Natural killer cell (primary cell): ENCODE results near the gene SFRP2. TPM values are rescaled to one million over a fixed set of nuclear protein-coding genes. Genes with fewer than 3 reads are reported as not detected.

Source experiments
- ATAC-seq, 3 donors: fragments of 150-1000 bp in 2 of 3; fragments of 200-7000 bp in 1 of 3; cut with Tn5 transposase; 1 replicate in 1 of 3; 2 replicates in 2 of 3; pipeline ENCODE4 v1.10.0; 2021; ENCODE audit warnings: mild to moderate bottlenecking in 2 of 3, moderate library complexity in 2 of 3
- DNase-seq, 2 donors: peaks; one replicate each; pipeline versions ENCODE4 v3.0.0 to v3.0.0-alpha.2; 2013 to 2021; ENCODE audit warnings: mixed read lengths in 1 of 2
- H3K27ac ChIP-seq: one replicate; pipeline ENCODE4 v1.5.1; 2013; ENCODE audit warnings: mild to moderate bottlenecking, low read length
- H3K27me3 ChIP-seq: one replicate; pipeline ENCODE4 v1.6.1; 2013; ENCODE audit warnings: low read length; ENCODE audit not compliant: control insufficient read depth, insufficient read depth
- H3K36me3 ChIP-seq: one replicate; pipeline ENCODE4 v1.6.1; 2013; ENCODE audit warnings: low read length; ENCODE audit not compliant: control insufficient read depth, insufficient read depth
- H3K4me1 ChIP-seq: one replicate; pipeline ENCODE4 v1.6.1; 2013; ENCODE audit warnings: low read length; ENCODE audit not compliant: control insufficient read depth, insufficient read depth
- H3K4me3 ChIP-seq: one replicate; pipeline ENCODE4 v1.5.1; 2013; ENCODE audit warnings: low read length
- H3K9me3 ChIP-seq: one replicate; pipeline ENCODE4 v1.6.1; 2013; ENCODE audit warnings: low read length; ENCODE audit not compliant: control insufficient read depth, insufficient read depth
- H3K27ac Mint-ChIP-seq, 2 donors: one replicate each; pipeline ENCODE4 v1.8.0; 2022; ENCODE audit warnings: mild to moderate bottlenecking in 2 of 2, mixed read lengths in 2 of 2, moderate library complexity in 1 of 2
- H3K27me3 Mint-ChIP-seq, 2 donors: one replicate each; pipeline ENCODE4 v1.8.0; 2022; ENCODE audit warnings: low read depth in 2 of 2, mixed read lengths in 2 of 2
- H3K36me3 Mint-ChIP-seq: one replicate; pipeline ENCODE4 v1.8.0; 2022; ENCODE audit warnings: mixed read lengths
- H3K4me1 Mint-ChIP-seq, 2 donors: one replicate each; pipeline ENCODE4 v1.8.0; 2022; ENCODE audit warnings: mixed read lengths in 2 of 2
- H3K4me3 Mint-ChIP-seq: one replicate; pipeline ENCODE4 v1.8.0; 2022; ENCODE audit warnings: mild to moderate bottlenecking, moderate library complexity, mixed read lengths
- H3K9me3 Mint-ChIP-seq, 2 donors: one replicate each; pipeline ENCODE4 v1.8.0; 2022; ENCODE audit warnings: mixed read lengths in 2 of 2
- WGBS: methylation state at CpG from one replicate; pipeline ENCODE4 v1.1.7; 2013; ENCODE audit warnings: missing lambda C conversion rate; ENCODE audit not compliant: insufficient coverage; 5-methylcytosine and 5-hydroxymethylcytosine counted together
- intact Hi-C: fragments of 100-400 bp; cut with micrococcal nuclease; formaldehyde crosslinking; loops from one replicate; pipeline ENCODE4 v1.14.2; 2022
- total RNA-seq, 4 donors: library from RNA; stranded (reverse); fragments of 120-200 nt in 1 of 4; gene quantifications; one replicate each; pipeline versions ENCODE4 v1.2.3 to v1.2.4, GENCODE V29; 2013 to 2022
- TF ChIP-seq, protein P1 (sequence below): fragments of 200-600 bp; IDR thresholded peaks from one replicate; pipeline ENCODE4 v1.8.0; 2022; ENCODE audit warnings: antibody characterized with exemption

The SFRP2 gene
- total RNA-seq, 3 donors from 2014 or later (not counting 1 experiment from before 2014, with no cell fraction given) = not detected

- H3K4me1 Mint-ChIP-seq = no peaks in the 10 kb centered on the region
- peaks cover 39 to 68% of the 10 kb centered on the region in 2 donors for H3K27me3 Mint-ChIP-seq
- H3K4me3 ChIP-seq = no peak overlapping the region
- intact Hi-C loops = no loop called here
- WGBS = 89% methylated on average over 3 of the region's 3 CpGs
- H3K36me3 Mint-ChIP-seq = no peaks in the 10 kb centered on the region
- no peaks in the 10 kb centered on the region for H3K9me3 Mint-ChIP-seq
- H3K4me1 ChIP-seq = no peaks in the 10 kb centered on the region
- TF ChIP-seq, protein P1, sequence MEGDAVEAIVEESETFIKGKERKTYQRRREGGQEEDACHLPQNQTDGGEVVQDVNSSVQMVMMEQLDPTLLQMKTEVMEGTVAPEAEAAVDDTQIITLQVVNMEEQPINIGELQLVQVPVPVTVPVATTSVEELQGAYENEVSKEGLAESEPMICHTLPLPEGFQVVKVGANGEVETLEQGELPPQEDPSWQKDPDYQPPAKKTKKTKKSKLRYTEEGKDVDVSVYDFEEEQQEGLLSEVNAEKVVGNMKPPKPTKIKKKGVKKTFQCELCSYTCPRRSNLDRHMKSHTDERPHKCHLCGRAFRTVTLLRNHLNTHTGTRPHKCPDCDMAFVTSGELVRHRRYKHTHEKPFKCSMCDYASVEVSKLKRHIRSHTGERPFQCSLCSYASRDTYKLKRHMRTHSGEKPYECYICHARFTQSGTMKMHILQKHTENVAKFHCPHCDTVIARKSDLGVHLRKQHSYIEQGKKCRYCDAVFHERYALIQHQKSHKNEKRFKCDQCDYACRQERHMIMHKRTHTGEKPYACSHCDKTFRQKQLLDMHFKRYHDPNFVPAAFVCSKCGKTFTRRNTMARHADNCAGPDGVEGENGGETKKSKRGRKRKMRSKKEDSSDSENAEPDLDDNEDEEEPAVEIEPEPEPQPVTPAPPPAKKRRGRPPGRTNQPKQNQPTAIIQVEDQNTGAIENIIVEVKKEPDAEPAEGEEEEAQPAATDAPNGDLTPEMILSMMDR = no peak
- no peaks in the 10 kb centered on the region for H3K36me3 ChIP-seq
- DNase-seq = no peak
- no peak for ATAC-seq
- no peak overlapping the region for H3K27ac Mint-ChIP-seq
- no peak overlapping the region for H3K4me3 Mint-ChIP-seq
- H3K9me3 ChIP-seq = no peaks in the 10 kb centered on the region
- no peak overlapping the region for H3K27ac ChIP-seq
- peaks cover 20% of the 10 kb centered on the region for H3K27me3 ChIP-seq
Observed at GRCh38 chr4:153776601-153777000, 12.3 kb downstream of the SFRP2 start.

GRCh38 chr4:153773236-153773690 lies 15.6 kb downstream of the SFRP2 start:
- Mint-ChIP-seq H3K27me3 (peaks cover 39 to 62% of the 10 kb centered on the region in 2 donors), H3K27ac (no peak overlapping the region), H3K36me3 (no peaks in the 10 kb centered on the region), H3K4me3 (no peak overlapping the region), H3K4me1 (no peaks in the 10 kb centered on the region), H3K9me3 (no peaks in the 10 kb centered on the region)
- no peak overlapping the region for H3K27ac ChIP-seq
- intact Hi-C loops = no loop called here
- H3K9me3 ChIP-seq = no peaks in the 10 kb centered on the region
- ATAC-seq (no peak), DNase-seq (no peak)
- no peaks in the 10 kb centered on the region for H3K36me3 ChIP-seq
- WGBS = 92% methylated on average over 2 of the region's 2 CpGs
- H3K4me1 ChIP-seq = no peaks in the 10 kb centered on the region
- H3K27me3 ChIP-seq = peaks cover 17% of the 10 kb centered on the region
- H3K4me3 ChIP-seq = no peak overlapping the region
- TF ChIP-seq, protein P1 = no peak

- Mint-ChIP-seq H3K36me3 (no peaks in the 10 kb centered on the region), H3K9me3 (no peaks in the 10 kb centered on the region), H3K27me3 (peaks cover 24 to 44% of the 10 kb centered on the region in 2 donors), H3K27ac (no peak overlapping the region), H3K4me1 (no peaks in the 10 kb centered on the region), H3K4me3 (no peak overlapping the region)
- no peak overlapping the region for H3K4me3 ChIP-seq
- intact Hi-C loops = no loop called here
- H3K27ac ChIP-seq = no peak overlapping the region
- peaks cover 11% of the 10 kb centered on the region for H3K27me3 ChIP-seq
- ATAC-seq (no peak), DNase-seq (no peak)
- H3K36me3 ChIP-seq = no peaks in the 10 kb centered on the region
- H3K9me3 ChIP-seq = no peaks in the 10 kb centered on the region
- TF ChIP-seq, protein P1 = no peak
- H3K4me1 ChIP-seq = no peaks in the 10 kb centered on the region
Observed at GRCh38 chr4:153771046-153771445, 17.8 kb downstream of the SFRP2 start.

DNA sequence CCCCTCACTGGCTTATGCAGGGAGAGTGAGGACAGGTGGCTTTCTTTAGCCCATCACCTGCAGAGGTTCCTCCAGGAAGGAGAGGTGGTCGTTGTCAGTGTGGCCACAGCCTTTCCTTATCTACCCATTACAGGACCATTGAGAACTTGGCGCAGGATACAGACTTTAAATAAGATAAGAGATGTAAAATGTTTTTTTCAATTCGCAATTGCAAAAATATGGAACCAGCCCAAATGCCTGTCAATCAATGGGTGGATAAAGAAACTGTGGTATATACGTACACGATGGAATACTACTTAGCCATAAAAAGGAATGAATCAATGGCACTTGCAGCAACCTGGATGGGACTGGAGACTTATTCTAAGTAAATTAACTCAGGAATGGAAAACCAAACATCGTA lies 22.1 kb downstream of the SFRP2 start:
- Histone ChIP-seq H3K4me3 (no peak overlapping the region), H3K9me3 (no peaks in the 10 kb centered on the region), H3K27ac (no peak overlapping the region), H3K4me1 (no peaks in the 10 kb centered on the region), H3K27me3 (peaks cover 2% of the 10 kb centered on the region), H3K36me3 (no peaks in the 10 kb centered on the region)
- no peak for ATAC-seq
- no peaks in the 10 kb centered on the region for H3K36me3 Mint-ChIP-seq
- WGBS = 90% methylated on average over 4 of the region's 6 CpGs
- H3K4me1 Mint-ChIP-seq = no peaks in the 10 kb centered on the region
- no peak overlapping the region for H3K27ac Mint-ChIP-seq
- intact Hi-C loops = no loop called here
- no peak for DNase-seq
- H3K27me3 Mint-ChIP-seq = peaks cover 27 to 33% of the 10 kb centered on the region in 2 donors
- TF ChIP-seq, protein P1 = no peak
- H3K4me3 Mint-ChIP-seq = no peak overlapping the region
- no peaks in the 10 kb centered on the region for H3K9me3 Mint-ChIP-seq
